T-helper 22 cell (primary cell): ENCODE measurements around the gene C3orf85.

Experiments
- DNase-seq: peaks from one replicate; pipeline ENCODE4 v3.0.0-alpha.2; 2020; ENCODE audit warnings: low read depth

Gene C3orf85

GRCh38 chr3:109152320-109152719, 15.8 kb downstream of the C3orf85 start:
- no peak for DNase-seq

- DNase-seq: no peak
Measured at GRCh38 chr3:109154979-109155378, 18.5 kb downstream of the C3orf85 start.

GRCh38 chr3:109155828-109156227, 19.3 kb downstream of the C3orf85 start:
- DNase-seq: no peak

GRCh38 chr3:109161487-109162123, 25.1 kb downstream of the C3orf85 start:
- DNase-seq: no peak

GRCh38 chr3:109165905-109166304, 29.4 kb downstream of the C3orf85 start:
- DNase-seq: no peak

- no peak for DNase-seq
Measured at GRCh38 chr3:109171479-109171878, 35.0 kb downstream of the C3orf85 start.

- DNase-seq: no peak
Measured at GRCh38 chr3:109175411-109175810, 38.9 kb downstream of the C3orf85 start.

- no peak for DNase-seq
Measured at GRCh38 chr3:109176726-109177125, 40.2 kb downstream of the C3orf85 start.

- DNase-seq: no peak
Measured at GRCh38 chr3:109177908-109178307, 41.4 kb downstream of the C3orf85 start.

GRCh38 chr3:109178708-109179107, 42.2 kb downstream of the C3orf85 start:
- no peak for DNase-seq

GRCh38 chr3:109184726-109185125, 48.2 kb downstream of the C3orf85 start:
- no peak for DNase-seq

GRCh38 chr3:109187390-109187789, 50.9 kb downstream of the C3orf85 start:
- DNase-seq: no peak

- DNase-seq: no peak
Measured at GRCh38 chr3:109188741-109189140, 52.2 kb downstream of the C3orf85 start.

GRCh38 chr3:109191421-109191820, 54.9 kb downstream of the C3orf85 start:
- DNase-seq: no peak

- no peak for DNase-seq
Measured at GRCh38 chr3:109195815-109196214, 59.3 kb downstream of the C3orf85 start.
